NCI-H69 (cell line): ENCODE data around the gene PITX3.
"Not testable (repeated sequence)": the region's sequence is repeated elsewhere in the genome, so short reads cannot be mapped to it uniquely, and the experiment has no call there.

Experiments
- DNase-seq: peaks from one replicate; lab custom pipeline; 2025; lab: John Stamatoyannopoulos, UW

PITX3 gene

DNA sequence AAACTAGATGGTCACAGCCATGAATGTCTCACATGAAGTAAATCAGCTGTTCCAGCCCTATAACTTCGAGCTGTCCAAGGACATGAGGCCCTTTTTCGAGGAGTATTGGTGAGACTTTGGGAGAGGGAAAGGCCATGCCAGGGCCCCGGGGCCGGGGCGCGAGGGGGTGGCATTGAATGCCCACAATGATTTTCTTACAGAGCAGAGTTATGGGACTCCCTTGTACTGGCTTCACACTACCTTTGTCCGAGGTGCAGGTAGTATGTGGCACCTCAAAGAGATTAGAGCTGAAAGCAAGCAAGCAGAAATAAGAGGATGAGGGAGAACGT, 14.8 kb downstream of the PITX3 start:
- DNase-seq: no peak

DNA sequence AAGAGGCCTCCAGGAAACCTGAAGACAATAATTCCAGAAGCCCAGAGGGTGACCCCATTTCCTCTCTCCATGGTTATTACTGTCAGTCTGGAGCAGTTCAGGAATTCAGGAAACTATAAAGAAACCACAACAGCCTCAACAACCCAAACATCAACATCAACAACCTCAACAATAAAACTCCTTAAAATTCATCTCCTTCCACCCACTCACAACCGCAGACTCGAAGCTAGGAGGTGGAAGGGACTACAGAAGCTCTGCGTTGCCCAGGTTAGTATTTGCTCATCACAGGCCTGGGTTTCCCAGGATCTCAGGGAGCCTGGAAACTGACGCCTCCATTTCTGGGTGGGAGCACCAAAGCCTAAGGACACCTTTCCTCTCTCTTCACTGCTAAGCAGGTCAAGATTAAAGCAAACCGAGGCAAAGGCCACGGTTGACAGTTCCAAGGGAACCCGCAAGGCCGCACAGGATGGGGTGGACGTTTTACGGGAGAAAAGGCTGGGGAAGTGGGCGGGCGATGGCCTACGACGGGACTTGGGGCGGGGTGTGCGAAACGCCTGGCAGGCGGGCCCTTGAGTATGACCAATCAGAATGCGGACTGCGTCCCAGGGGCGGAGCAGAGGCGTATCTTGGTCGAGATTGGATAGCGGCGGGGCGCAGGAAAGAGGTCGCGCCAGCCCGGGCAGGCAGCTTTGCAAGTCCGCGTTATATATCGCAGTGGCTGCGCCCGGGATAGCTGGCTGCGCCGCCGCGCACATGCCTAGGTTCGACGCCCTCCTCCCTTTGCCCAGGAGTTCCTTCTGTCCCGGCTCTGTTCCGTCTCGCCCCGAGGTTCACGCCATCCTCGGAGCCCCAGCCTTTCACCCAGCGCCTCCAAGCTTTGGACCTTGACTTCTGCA, 15.4 kb downstream of the PITX3 start, which contains the start of gene ELOVL3:
TSS of gene ELOVL3 (plus strand) at position 654 of the 896 bp plus-strand sequence. CDS start 250 bp downstream, outside the sequence.
- peak; percentile 90 for DNase-seq

DNA sequence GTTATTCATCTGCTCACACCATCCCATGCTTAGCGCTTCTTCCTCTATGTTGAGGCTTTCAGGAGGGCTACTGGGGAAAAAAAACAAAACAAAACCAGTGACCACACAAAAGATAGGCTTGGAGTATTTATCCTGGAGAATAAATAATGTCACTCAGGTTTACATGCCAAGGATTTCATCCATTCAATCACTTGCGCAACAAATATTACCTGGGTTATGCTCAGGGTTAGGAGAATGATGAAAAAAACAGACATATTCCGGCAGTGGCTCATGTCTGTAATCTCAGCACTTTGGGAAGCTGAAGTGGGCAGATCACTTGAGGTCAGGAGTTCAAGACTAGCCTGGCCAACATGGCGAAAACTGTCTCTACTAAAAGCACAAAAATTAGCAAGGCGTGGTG, 18.5 kb downstream of the PITX3 start:
- DNase-seq: no peak

DNA sequence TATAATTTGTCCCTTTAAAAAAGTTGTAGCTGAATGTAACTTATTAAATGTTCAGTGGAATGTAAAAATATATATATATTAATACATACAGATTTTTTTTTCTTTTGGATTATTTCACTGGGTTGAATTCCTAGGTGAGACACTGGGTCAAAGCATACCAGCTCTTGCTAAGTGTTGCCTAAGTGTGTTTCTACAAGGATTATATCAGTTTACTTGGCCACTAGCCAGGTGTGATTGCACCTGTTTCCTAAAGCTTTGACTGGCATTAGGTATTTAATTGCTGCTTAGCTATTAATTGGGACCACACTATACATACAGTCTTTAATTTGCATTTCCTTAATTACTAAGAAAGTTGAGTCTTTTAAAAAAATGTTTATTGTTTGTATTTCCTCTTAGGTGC, 20.7 kb downstream of the PITX3 start:
- peak; percentile 39 for DNase-seq

- no peak for DNase-seq
These were observed 21.9 kb downstream of the PITX3 start for GRCh38 chr10:102219370-102219769.

- not testable (repeated sequence) for DNase-seq
These were observed 27.7 kb downstream of the PITX3 start for GRCh38 chr10:102213599-102213998.

- no peak for DNase-seq
These were observed 29.6 kb downstream of the PITX3 start for GRCh38 chr10:102211615-102212299.

- DNase-seq: no peak
These were observed 32.8 kb downstream of the PITX3 start for GRCh38 chr10:102208311-102209035.

- no peak for DNase-seq
These were observed 38.9 kb downstream of the PITX3 start for GRCh38 chr10:102202386-102202785.

DNA sequence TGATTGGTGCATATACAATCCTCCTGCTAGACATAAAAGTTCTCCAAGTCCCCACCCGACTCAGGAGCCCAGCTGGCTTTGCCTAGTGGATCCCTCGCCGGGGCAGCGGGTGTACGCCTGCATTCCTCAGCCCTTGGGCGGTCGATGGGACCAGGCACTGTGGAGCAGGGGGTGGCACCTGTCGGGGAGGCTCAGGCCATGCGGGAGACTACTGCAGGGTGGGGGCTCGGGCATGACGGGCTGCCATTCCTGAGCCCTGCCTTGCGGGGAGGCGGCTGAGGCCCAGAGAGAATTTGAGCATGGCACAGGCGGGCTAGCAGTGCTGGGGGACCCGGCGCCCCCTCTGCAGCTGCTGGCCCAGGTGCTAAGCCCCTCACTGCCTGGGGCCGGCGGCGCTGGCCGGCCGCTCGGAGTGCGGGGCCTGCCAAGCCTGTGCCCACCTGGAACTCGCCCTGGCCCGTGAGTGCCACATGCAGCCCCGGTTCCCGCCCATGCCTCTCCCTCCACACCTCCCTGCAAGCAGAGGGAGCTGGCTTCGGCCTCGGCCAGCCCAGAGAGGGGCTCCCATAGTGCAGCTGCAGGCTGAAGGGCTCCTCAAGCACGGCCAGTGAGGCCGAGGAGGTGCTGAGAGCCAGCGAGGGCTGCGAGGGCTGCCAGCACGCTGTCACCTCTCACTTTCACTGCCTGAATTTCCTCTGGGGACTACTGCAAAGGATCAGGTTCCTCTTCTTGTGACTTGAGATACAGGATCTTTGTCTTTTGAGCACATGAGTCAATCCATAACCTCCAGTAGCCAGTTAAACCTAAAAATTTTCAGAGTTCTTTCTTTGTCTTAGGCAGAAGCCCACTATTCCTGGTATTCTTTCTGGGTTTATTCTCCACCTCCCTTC, 40.3 kb downstream of the PITX3 start:
- DNase-seq: no peak

DNA sequence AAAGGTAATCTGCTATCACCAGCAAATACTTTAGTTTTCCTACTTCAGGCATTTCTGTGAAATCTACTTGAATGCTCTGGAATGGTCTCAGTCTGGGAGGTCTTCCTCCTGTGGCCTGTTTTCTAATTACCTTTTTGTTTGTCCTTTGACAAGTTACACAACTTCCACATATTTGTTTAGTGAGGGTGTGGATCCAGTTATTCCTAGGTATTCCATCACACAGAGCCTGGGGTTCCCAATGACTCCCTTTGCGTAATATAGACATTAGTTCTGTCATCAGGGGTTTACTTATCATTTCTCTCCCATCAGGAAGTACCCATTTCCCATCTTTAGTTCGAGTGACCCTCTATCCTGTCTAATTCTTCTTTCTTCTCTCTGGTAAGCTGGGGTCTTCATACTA, 43.3 kb downstream of the PITX3 start:
- DNase-seq: no peak

GRCh38 chr10:102196893-102197292, 44.4 kb downstream of the PITX3 start:
- DNase-seq: no peak

DNA sequence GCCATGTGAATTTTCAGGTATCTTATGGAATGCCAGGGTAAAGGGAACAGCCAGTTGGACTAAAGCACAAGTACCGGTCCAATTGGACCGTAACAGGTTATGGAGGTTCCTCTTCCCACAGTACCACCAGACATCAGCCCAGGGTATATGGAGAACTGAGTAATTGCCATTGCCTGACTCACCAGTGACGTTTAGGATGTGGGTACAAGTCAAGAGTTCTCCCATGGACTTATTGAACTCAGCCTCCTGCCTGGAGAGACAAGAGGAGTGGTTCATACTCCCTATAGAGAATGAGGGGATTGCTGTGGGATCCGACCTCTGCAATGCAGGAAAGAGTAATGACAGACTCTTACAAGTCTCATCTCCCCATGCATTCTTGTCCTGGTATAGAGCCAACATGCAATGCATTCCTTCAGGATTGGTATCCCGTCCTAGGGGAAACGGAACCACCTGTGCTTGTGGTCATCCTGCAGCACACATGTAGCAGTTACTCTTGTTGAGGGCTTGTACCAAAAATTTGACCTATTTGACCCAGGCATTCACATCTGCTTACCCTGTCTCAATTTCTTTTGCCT, 45.9 kb downstream of the PITX3 start:
- DNase-seq: no peak

DNA sequence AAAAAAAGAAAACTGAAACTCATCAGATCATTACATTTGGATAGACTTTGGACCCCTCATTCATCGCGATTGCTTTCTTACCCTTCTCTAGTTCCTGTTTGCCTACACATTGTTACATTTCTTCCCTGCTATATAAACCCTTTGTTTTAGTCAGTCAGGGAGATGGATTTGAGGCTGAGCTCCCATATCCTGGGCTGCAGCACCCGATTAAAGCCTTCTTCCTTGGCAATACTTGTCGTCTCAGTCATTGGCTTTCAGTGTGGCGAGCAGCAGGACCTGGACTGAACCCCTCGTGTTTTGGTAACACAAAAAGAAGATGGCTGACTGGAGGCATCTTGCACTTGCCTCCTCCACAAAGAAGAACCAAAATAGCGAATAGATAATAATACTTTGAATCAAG, 49.4 kb downstream of the PITX3 start:
- DNase-seq: no peak

GRCh38 chr10:102188941-102189898, 52.1 kb downstream of the PITX3 start:
- DNase-seq: not testable (repeated sequence)

GRCh38 chr10:102188298-102188940, 52.9 kb downstream of the PITX3 start:
- DNase-seq: no peak

- DNase-seq: peak; percentile 1
These were observed 55.3 kb downstream of the PITX3 start for GRCh38 chr10:102185811-102186527.

DNA sequence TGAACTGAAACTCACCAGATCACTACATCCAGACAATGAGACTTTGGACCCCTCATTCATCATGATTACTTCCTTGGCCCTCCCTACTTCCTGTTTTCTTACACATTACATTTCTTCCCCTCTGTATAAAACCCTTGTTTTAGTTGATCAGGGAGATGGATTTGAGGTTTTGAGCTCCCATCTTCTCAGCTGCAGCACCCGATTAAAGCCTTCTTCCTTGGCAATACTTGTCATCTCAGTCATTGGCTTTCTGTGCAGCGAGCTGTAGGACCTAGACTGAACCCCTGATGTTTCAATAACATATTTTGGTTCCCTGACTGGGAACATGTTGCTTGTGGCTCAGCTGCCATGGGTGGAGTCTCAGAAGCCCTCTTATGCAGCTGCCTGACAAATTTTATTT, 56.0 kb downstream of the PITX3 start:
- DNase-seq: no peak

DNA sequence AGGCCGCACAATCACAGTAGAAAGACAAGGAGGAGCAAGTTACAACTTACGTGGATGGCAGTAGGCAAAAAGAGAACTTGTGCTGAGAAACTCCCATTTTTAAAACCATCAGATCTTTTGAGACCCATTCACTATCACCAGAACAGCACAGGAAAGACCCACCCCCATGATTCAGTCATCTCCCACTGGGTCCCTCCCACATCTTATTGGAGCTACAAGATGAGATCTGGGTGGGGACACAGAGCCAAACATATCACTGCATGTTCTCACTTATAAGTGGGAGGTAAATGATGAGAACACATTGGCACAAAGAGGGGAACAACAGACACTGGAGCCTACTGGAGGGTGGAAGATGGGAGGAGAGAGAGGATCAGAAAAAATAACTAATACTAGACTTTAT, 56.7 kb downstream of the PITX3 start:
- DNase-seq: no peak
